ENCODE measurements around the gene ALG2.

Gene ALG2, protein sequence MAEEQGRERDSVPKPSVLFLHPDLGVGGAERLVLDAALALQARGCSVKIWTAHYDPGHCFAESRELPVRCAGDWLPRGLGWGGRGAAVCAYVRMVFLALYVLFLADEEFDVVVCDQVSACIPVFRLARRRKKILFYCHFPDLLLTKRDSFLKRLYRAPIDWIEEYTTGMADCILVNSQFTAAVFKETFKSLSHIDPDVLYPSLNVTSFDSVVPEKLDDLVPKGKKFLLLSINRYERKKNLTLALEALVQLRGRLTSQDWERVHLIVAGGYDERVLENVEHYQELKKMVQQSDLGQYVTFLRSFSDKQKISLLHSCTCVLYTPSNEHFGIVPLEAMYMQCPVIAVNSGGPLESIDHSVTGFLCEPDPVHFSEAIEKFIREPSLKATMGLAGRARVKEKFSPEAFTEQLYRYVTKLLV
- 24.1 to 38.7 (median 32.8) reads per million in 4 experiments for total RNA-seq

DNA sequence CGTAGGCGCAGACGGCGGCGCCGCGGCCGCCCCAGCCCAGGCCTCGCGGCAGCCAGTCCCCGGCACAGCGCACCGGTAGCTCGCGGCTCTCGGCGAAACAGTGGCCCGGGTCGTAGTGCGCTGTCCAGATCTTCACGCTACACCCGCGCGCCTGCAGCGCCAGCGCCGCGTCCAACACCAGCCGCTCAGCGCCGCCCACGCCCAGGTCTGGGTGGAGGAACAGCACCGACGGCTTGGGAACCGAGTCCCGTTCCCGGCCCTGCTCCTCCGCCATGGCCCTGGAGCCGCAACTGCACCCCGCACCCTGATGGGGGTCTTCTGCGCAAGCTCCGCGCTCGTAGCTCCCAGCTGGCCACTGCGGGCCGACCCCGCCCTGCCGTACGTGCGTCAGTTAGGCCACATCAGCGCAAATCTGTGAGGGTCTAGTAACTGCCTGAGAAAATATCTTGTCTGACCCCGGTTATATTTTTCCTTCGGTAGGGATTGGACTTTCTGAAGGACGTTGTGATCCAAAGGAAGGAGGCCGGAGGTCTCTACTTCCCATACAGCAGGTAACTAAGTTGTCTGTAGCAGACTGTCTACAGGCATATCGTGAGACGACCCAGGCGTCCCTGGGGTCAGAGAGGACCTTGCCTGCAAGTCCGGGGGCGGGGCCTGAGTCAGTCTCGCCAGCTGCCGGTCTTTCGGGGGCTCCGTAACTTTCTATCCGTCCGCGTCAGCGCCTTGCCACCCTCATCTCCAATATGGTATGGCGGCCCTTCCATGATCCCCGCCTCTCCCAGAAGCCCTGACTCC lies at the start of gene ALG2, which contains the start of gene SEC61B:
Gene ALG2, minus strand, starts transcription at position 322 of the 795 bp plus-strand sequence. Its CDS starts 48 bp downstream, at position 274.
Gene SEC61B, plus strand, starts transcription at position 662 of the 795 bp plus-strand sequence. Its CDS starts 82 bp downstream, at position 744.
- DNase-seq, result peak; percentile 86

DNA sequence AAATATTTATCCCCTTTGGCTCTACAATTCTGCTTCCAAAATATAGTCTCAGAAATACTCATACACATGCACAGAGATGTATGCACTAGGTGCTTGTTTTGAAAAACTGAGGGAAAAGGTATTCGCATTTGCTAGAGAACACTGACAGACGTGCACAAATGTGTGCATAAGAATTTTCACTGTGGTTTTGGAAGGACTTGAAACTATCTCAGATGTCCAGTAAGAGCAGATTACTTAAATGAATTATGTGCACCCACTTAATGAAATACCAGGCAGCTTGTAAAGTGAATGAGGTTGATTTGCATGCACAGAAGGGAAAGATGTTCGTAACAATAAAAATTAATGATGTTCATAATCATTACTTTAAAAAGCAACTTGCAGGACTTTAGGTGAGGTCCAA lies 48.7 kb upstream of the ALG2 start:
- no peak for DNase-seq

DNA sequence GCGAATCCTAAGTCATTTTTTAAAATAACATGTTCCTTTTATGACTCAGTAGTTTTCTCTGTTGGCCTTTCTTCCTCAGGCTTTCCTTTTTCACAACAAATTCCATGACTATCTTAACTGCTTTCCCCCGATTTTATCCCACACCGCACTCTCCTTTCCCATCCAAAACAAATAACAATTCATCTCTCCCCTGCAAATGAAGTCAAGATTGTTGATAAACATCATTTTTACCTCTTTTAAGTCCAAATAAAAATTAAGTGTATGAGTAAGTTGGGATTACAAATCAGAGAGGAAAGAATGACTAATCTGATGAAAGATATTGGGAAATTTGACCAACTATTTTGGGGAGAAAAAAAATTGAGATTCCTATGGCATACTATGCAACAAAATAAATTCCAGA lies 47.7 kb upstream of the ALG2 start:
- DNase-seq, result no peak

DNA sequence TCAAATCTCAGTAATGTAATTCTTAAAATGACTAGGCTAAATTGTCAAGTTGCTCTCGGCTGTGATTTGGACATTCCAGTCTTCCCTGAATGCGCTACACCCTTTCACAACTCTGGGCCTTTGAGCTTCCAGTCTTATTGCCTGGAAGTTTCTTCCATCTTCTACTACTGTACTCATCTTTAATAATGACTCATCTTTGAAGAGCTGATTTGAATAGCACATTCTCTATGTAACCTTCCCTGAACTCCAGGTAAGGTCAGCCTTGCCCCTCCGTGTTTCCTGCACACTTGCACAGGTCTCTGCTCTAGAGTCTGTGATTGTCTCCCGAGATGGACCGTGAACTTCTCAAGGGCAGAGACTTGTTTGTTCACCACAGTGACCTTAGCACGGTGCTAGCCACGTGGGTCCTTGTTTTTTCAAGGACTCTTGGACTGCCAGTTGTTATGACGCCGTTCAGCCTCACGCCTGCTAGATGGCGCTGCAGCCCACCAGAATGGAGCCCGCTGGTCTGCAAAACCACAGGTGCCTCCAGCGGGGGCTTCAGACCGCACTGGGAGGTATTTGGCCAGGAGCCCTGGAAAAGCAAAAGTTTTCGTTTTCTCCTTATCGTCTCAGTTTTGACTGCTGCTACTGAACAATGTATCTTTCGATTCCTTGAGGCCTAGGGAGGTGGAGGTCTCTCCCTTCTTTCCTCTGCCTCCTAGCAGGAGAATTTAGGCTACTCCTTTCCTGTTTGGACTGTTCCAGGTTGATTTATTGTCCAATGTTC lies 44.7 kb upstream of the ALG2 start:
- DNase-seq, result peak; percentile 45

DNA sequence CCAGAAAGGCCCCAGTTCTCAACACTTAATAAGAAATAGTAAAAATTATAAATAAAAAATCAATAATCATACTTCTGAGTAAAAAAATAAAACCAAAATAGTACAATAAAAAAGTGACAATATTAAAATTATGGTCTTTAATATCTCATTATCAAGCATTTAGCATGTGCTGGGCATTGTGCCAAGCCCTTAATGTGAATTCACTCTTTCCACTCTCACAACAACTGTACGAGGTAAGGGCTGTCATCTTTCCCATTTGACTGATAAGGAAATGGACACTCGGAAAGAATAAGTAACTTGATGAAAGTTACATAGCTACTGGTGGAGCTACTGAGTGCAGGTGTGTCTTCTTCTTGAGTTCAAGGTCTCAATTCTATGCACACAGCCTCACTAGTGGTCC lies 43.9 kb upstream of the ALG2 start:
- no peak for DNase-seq

DNA sequence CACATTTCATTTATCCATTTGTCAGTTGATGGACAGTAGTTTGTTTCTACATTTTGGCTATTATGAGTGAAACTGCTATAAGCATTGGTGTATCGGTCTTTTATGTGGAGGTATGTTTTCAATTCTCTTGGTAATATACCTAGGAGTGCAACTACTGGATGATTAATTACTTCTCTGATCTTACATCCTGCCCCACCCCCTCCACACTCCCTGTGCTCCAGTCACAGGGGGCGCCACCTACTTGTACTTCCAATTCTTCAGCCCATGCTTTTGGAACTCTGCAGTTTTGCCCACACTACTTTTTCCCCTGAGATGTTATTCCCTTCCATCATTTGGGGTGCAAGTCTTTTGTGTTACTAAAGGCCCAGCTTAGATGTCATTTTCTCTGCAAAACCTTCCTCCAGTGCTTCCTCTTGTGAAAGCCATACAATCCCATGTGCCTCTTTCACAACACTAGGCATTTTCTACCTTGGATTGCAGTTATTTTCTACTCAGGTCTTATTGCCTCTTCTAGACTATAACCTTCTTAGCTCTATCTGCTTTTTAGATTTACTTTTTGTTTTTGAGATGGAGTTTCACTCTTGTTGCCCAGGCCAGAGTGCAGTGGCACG lies 42.4 kb upstream of the ALG2 start:
- DNase-seq, result no peak

DNA sequence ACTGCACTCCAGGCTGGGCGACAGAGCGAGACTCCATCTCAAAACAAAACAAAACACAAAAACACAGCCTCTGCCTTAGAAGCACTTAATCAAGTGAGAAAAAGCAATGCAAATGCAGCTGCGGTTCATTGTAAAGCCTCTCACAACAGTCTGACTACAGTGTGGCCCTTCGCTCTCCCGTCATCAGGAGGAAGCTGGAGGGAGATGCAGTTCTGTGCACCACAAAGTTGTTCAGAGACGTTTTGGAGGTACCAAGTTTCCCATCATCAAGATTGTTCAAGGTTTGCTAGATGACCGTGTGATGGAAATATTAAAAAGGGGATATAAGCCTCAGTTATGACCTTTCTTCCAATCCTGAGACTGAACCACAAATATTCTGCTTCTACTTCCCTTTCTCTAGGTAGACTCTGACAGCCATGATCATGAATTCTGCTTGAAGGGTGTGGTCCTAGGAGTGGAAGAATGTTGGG lies 41.2 kb upstream of the ALG2 start:
- no peak for DNase-seq

DNA sequence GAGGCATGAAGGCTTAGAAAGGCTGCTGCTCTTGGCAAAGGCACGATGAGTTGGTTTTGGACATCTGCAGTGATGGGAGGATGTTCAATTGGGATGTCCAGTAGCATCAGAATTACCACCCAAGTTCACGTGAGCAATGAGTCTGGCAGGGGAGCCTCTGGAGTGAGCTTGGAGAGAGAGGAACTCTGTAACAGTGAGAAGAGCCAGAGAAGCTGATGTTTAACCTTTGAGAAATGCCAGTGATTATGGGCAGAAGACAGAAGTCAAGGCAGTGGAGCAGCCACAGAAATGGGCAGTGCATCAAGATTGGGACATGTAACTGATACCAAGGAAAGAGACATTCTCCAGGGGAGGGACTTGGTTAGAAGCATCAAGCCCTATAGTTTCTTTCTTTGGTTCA lies 40.2 kb upstream of the ALG2 start:
- DNase-seq, result no peak

DNA sequence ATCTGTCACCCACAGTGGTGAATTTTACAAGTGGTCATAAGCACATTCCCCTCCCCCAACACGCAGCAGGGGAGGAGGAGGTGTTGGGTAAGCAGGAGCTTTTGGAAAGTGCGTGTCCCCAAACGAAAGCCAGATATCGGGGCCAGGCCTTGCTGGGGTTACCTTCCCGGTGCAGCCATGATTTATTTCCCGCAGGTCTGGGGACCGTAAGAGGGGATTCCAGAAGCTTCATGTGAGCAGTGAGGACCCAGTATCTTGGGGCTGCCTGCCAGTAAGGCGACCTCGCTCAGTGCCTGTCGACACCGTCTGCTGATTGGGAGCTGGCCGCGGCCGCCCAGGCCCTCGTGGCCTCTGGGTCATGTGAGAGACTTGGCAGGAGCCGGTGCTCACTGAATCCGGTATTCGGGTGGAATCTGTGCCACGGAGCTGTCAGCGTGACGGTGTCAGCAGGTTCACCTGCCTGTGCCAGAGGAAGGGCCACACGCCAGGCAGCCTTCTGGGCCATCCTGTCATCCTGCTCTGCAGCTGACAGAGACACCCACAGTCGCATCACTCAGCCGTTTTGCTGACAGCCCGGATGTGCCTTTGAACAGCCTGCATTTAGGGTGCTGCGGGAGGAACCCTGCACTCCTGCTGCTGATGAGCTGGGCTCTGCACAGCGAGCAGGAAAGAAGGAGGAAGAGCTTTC lies 37.6 kb upstream of the ALG2 start:
- DNase-seq, result no peak

DNA sequence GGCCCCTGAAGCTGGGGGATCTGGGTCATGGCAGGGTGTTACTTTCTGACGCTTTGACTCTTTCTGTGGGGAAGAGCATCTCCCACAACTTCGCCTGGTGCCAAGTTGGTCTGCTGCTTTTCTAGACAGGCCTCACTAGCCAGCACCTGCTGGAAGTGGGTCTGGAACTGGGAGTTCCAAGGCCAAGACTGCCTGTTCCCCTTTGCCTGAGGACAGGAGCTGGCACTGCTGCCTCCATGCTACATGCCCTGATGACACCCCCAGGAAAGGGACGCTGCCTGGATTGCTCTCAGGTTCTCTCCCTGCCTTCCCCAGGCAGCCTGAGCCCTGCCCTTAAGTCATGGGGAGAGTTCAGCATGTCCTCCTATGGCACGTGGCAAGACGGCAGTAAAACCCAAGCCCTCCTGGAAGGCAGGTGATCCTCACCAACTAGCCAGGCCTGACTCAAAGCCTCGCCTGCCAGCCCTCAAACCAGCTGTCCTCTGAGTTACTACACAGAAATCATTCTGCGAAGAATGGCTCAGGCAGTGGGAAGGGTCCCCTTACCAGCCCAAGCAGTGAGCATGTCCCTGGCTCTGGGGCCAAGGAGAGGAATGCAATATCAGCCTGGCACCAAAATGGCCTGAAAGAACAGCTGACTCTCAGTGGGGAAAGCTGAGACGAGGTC lies 36.1 kb upstream of the ALG2 start:
- no peak for DNase-seq

DNA sequence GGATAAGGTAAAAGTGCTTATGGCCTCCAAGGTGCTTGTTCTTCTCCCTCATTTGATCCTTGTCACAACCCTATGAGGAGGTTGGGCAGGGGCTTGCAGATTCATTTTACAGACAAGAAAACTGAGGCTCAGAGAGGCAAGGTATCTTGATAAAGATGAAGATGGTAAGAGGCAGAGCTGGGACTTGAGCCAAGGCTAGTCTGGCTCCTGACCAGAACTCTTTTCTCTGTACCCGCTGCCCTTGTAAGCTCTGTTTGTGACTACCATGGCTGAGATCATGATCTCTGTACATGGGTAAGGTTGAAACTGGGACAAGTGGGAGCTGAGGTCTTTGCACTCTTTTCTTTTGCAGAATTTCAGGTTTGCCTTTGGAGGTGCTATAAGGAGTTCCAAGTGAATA lies 33.9 kb upstream of the ALG2 start:
- DNase-seq, result no peak

DNA sequence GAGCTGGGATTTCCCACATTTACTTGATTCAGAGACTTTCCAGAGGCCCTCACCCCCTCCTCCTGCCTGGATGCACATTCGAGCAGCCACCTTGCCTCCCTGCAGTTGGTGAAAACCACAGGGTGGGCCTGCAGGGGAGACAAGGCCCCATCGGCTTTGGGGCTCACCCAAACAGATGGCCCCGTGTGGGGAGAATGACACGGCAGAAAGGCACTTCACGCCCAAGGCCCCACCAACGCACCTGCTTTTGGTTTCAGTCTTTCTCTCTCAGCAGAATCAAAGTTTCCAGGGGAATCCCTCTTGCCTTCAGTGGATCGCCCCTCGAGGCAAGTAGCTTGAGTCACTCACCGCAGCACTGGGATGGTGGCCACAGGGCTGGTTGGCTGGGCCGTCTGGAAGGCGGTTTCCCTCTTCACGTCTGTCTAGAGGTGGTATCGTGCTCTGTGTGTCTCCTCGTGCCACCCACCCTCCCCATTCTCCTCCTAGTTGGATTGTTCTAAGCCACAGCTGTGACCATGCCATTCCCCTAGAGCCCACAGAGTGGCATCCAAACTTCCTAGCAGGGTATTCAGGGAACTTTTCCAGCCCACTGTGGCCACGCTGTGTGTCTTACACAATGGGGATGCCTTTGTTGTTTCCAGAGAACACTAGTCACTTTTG lies 32.2 kb upstream of the ALG2 start:
- DNase-seq, result no peak

DNA sequence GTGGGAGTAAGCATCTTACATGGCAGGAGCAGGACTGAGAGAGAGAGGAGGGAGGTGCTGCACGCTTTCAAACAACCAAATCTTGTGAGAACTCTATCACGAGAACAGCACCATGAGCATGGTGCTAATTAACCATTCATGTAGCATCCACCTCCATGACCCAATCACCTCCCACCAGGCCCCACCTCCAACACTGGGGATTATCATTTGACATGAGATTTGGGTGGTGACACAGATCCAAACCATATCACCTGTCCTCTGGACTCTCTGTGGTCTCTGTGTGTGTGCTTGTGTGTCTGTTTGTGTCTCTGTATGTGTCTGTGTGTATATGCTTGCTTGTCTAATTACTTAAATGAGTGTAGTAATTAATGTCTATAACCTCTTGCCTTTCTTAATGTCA lies 31.4 kb upstream of the ALG2 start:
- no peak for DNase-seq

DNA sequence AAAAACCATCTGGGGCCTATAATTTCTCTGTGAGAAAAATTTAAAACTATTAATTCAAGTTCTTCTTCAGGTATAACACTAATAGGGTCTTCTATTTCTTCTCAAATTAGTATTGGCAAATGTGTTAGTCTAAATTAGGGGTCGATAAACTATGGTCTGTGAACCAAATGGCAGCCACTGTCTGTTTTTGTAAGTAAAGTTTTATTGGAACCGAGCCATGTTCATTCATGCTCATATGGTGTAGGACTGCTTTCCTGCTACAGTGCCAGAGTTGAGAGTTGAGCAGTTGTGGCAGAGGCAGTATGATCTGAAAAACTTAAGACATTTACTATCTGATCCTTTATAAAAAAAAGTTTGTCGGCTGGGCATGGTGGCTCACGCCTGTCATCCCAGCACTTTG lies 29.4 kb upstream of the ALG2 start:
- DNase-seq, result no peak

DNA sequence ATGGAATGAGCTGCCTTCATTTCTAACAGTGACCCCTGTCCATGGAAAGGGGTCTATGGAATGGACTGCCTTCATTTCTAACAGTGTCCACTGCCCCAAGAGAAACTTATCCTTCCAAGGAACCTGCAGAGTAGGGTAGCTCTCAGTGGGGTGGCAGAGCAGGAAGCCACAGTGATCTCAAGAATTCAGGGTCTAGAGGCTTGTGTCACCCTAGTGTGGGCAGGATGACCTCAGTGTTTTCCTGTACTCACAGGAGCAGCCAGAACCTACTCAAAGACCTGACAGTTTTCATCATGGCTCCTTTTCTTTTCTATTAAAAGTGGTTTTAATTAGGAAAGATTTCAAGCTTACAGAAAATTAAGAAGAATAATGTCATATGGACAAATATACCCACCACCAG lies 27.9 kb upstream of the ALG2 start:
- no peak for DNase-seq

DNA sequence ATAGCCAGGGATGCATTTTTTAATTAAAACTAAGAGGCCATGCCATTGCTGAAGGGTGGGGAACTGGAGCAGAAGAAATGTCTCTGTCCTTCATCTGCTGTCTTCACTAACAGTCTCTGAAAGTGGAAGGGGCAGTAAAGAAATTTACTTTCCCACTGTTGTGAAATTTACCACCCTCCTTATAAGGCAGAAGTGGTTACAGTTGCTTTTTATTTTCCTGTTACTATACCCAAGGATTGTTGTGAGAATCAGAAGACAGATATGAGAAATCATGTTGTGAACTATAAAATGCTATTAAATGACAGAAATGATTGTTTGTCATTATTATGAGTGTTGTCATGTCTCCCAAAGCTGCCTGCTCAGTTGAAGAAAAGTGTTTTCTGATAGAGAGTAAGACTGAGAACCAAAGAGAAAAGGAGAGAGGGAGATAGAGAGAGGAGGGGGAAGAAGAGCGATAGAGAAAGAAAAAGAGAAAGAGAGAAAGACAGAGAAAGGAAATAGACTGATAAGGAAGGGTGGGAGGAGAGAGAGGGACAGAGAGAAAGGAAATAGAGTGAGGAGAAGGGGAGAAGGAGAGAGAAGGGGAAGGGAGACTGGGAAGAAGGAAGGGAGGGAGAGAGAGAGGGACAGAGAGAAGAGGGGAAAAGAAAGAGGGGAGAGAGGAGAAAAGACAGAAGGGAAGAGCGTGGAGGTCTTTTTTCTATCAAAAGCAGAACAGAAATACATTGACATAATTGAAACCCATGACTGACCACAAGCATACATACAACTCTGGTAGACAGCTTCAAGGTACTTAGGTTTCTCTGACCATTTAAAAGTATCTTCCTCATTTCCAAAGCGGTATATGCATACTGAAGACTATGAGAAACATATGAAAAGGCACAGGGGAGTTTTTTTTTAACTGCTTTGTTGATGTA lies 22.9 kb upstream of the ALG2 start:
- no peak for DNase-seq

DNA sequence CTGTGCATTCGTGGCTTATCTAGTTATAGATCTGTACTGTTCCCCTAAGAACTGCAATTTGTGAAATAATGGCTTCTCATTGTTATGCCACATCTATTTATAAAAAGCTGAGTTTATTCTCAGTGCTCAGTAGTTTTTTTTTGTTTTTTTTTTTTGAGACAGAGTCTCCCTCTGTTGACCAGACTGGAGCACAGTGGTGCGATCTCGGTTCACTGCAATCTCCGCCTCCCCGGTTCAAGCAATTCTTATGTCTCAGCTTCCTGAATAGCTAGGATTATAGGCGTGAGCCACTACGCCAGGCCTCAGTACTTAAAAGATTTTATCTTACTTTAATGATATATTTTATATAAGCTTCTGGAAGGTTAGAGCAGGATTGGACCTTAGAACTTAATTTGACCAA lies 19.4 kb upstream of the ALG2 start:
- DNase-seq, result no peak

DNA sequence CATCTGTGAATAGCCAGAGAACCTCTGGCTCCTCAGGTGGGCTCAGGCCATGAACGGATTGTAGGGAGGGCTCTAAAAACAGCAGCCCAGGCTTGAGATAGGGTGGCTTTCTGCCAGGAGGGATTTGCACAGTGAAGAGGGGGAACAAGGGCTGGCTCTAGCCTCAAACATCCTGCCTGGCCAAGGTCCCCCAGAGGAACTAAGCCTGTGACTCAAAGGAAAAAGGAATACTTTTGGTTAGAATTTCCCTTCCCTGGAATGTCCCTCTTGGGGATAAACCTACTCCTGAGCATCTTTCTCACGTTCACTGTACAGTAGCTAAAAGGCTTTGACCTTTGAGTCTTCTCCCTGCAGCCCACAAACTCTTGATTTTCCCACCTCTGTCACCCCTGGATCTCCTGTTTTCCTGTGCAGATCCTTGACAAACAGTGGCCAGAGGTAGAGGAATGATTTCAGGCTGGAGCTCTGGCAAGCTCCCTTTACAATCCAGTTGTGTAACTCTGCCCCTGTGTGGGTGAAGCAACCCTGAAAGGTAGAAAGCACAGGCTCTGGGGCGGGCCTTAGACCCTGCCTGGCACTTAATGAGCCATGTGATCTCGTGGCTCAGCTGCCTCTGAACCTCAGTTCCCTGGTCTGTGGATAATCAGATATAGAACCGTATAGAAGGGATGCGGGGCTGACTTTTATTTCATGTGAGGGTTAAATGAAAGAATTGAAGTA lies 17.8 kb upstream of the ALG2 start:
- DNase-seq, result no peak

DNA sequence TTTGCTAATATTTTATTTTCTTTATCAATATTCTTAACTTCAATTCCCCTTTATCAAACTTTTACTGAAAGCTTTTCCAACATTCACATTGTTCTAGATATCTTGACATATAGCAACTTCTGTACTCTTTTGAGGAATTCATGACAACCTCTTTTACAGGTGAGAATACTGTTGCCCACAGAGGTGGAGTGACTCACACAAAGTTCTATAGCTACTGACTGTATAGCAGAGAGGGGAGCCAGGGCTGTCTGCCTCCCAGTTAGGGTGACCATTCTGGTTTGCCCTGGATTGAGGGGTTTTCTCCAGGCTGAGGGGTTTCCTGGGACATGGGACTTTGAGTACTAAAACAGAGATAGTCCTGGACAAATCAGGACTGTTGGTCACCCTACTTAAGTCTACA lies 16.6 kb upstream of the ALG2 start:
- no peak for DNase-seq

Data from effector CD8-positive, alpha-beta T cell (primary cell).